MM.1S (cell line): Measurements from ENCODE around the gene CNKSR3.

Experiments used
- DNase-seq: peaks from one replicate; pipeline ENCODE4 v3.0.0-alpha.2; 2015
- H2AFZ ChIP-seq: fragments of 300-600 bp; sonication (generic); 2 replicates; pipeline ENCODE4 v1.6.0; 2016; ENCODE audit warnings: antibody characterized with exemption, low read length
- H3F3A ChIP-seq: fragments of 300-600 bp; sonication (generic); 2 replicates; pipeline ENCODE4 v1.6.1; 2016; ENCODE audit warnings: mild to moderate bottlenecking, antibody characterized with exemption, low read length, moderate library complexity, mixed read lengths; ENCODE audit not compliant: insufficient read depth
- H3K27ac ChIP-seq: fragments of 300-600 bp; sonication (generic); 2 replicates; pipeline ENCODE4 v1.5.1; 2016; ENCODE audit warnings: mild to moderate bottlenecking, low read length
- H3K27me3 ChIP-seq: fragments of 300-600 bp; sonication (generic); replicated peaks from 2 replicates; pipeline ENCODE4 v1.6.0; 2016; ENCODE audit warnings: low read length; ENCODE audit not compliant: insufficient read depth
- H3K36me3 ChIP-seq: fragments of 300-600 bp; sonication (generic); replicated peaks from 2 replicates; pipeline ENCODE4 v1.6.1; 2016; ENCODE audit warnings: mild to moderate bottlenecking, low read length, mixed read lengths; ENCODE audit not compliant: insufficient read depth
- H3K4me1 ChIP-seq: fragments of 300-600 bp; sonication (generic); 2 replicates; pipeline ENCODE4 v1.6.1; 2016; ENCODE audit warnings: low read length, mixed read lengths
- H3K4me2 ChIP-seq: fragments of 300-600 bp; sonication (generic); 2 replicates; pipeline ENCODE4 v1.6.0; 2016; ENCODE audit warnings: low read depth, low read length
- H3K4me3 ChIP-seq: fragments of 300-600 bp; sonication (generic); 2 replicates; pipeline ENCODE4 v1.5.1; 2016; ENCODE audit warnings: low read length, mixed read lengths
- H3K79me2 ChIP-seq: fragments of 300-600 bp; sonication (generic); 2 replicates; pipeline ENCODE4 v1.6.1; 2016; ENCODE audit warnings: mixed run types, low read length, mixed read lengths
- H3K9ac ChIP-seq: fragments of 300-600 bp; sonication (generic); 2 replicates; pipeline ENCODE4 v1.6.1; 2016; ENCODE audit warnings: low read length, mixed read lengths
- H3K9me2 ChIP-seq: fragments of 300-600 bp; sonication (generic); replicated peaks from 2 replicates; pipeline ENCODE4 v1.6.1; 2016; ENCODE audit warnings: mild to moderate bottlenecking, low read length, mixed read lengths; ENCODE audit not compliant: insufficient read depth
- H3K9me3 ChIP-seq: fragments of 300-600 bp; sonication (generic); replicated peaks from 2 replicates; pipeline ENCODE4 v1.6.1; 2016; ENCODE audit warnings: mild to moderate bottlenecking, low read length, mixed read lengths; ENCODE audit not compliant: insufficient read depth
- H4K20me1 ChIP-seq: fragments of 300-600 bp; sonication (generic); 2 replicates; pipeline ENCODE4 v1.6.1; 2016; ENCODE audit warnings: mild to moderate bottlenecking, low read length, moderate library complexity, mixed read lengths; ENCODE audit not compliant: insufficient read depth
- EZH2 ChIP-seq: fragments of 300-600 bp; sonication (generic); optimal IDR thresholded peaks from 2 replicates; pipeline ENCODE3; 2017; ENCODE audit warnings: low read depth, mild to moderate bottlenecking, antibody characterized with exemption, low read length, mixed read lengths
- EZH2phosphoT487 ChIP-seq: fragments of 300-600 bp; sonication (generic); IDR thresholded peaks from 2 replicates; pipeline ENCODE4 v1.6.1; 2018; ENCODE audit warnings: antibody characterized with exemption, low read length
- TF ChIP-seq, protein P1 (sequence below): fragments of 300-600 bp; sonication (generic); IDR thresholded peaks from 2 replicates; pipeline ENCODE4 v1.5.1; 2016; ENCODE audit warnings: antibody characterized with exemption, low read length, mixed read lengths

The CNKSR3 gene

DNA sequence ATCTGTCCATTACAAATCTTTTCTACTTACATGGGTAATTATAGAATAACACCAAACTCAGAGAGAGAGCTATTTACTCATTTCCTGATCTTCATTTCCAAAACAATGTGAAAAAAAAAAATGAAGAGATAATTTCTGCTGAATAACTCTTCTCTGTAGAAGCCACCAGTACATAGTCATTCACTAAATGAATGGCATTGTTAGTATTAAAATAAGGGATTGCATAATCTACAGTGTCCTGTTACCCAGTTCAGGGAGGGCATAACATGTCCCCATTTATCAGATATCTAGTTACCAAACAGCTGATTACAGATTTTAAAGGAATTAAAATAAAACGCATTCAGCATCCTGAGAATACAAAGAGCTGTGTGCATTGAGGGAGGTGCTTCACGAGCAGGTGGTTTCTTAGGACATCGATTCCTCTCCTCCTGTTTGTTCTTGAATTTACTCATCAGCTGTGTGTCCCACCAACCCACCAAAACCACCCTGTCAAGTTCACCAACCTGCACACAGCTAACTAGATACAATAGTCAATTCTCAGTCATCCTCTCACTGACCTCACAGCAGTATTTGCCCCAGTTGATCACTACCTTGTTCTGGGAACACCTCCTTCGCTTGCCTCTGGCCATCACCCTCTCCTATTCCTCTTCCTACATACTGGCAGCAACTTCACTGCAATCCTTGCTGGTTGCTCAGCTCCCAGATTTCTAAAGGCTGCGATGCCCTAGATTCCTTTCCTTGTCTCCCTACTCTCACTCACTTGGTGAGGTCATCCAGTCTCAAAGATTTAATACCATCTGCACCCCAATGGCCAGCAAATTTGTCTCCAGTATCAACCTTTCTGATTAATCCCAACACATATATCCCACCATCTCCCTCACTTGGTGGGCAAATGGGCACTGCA is 18.7 kb downstream of the CNKSR3 start:
- Histone ChIP-seq H3F3A (no peaks in the 10 kb centered on the region), H4K20me1 (no peaks in the 10 kb centered on the region), H3K4me2 (no peak overlapping the region), H2AFZ (no peak overlapping the region), H3K9ac (no peak overlapping the region), H3K27ac (no peak overlapping the region), H3K4me1 (no peaks in the 10 kb centered on the region), H3K36me3 (no peaks in the 10 kb centered on the region), H3K9me2 (no peaks in the 10 kb centered on the region), H3K27me3 (no peaks in the 10 kb centered on the region), H3K79me2 (no peaks in the 10 kb centered on the region), H3K9me3 (no peaks in the 10 kb centered on the region), H3K4me3 (no peak overlapping the region)
- DNase-seq: no peak
- TF ChIP-seq EZH2 (no peak), EZH2phosphoT487 (no peak)
- TF ChIP-seq, protein P1, sequence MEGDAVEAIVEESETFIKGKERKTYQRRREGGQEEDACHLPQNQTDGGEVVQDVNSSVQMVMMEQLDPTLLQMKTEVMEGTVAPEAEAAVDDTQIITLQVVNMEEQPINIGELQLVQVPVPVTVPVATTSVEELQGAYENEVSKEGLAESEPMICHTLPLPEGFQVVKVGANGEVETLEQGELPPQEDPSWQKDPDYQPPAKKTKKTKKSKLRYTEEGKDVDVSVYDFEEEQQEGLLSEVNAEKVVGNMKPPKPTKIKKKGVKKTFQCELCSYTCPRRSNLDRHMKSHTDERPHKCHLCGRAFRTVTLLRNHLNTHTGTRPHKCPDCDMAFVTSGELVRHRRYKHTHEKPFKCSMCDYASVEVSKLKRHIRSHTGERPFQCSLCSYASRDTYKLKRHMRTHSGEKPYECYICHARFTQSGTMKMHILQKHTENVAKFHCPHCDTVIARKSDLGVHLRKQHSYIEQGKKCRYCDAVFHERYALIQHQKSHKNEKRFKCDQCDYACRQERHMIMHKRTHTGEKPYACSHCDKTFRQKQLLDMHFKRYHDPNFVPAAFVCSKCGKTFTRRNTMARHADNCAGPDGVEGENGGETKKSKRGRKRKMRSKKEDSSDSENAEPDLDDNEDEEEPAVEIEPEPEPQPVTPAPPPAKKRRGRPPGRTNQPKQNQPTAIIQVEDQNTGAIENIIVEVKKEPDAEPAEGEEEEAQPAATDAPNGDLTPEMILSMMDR: no peak

DNA sequence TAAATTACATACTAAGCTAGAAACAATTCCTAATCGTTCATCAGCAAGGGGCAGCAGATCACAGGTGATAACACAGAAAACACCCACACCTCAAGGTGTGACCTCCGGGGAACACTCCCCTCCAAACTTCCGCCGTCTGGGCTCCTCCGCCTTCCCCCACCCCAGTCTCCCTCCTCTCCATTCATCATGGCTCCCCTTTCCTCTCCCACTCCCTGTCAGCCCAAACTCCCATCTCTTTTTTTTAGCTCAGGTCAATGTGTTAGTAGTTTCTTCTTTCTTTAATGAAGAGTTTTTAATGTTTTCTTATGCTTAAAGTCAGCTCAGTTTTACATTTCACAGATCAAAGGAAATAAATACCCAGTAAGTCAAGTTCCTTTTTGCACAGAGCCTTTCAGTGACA is 20.7 kb downstream of the CNKSR3 start:
- Histone ChIP-seq H3K36me3 (no peaks in the 10 kb centered on the region), H3K9me3 (no peaks in the 10 kb centered on the region), H3K4me1 (no peaks in the 10 kb centered on the region), H3K27me3 (no peaks in the 10 kb centered on the region), H3K27ac (no peak overlapping the region), H3K9me2 (no peaks in the 10 kb centered on the region), H2AFZ (no peak overlapping the region), H3K4me3 (no peak overlapping the region), H3K79me2 (no peaks in the 10 kb centered on the region), H3F3A (no peaks in the 10 kb centered on the region), H3K4me2 (no peak overlapping the region), H3K9ac (no peak overlapping the region), H4K20me1 (no peaks in the 10 kb centered on the region)
- TF ChIP-seq EZH2 (no peak), EZH2phosphoT487 (no peak)
- TF ChIP-seq, protein P1: no peak
- no peak for DNase-seq

DNA sequence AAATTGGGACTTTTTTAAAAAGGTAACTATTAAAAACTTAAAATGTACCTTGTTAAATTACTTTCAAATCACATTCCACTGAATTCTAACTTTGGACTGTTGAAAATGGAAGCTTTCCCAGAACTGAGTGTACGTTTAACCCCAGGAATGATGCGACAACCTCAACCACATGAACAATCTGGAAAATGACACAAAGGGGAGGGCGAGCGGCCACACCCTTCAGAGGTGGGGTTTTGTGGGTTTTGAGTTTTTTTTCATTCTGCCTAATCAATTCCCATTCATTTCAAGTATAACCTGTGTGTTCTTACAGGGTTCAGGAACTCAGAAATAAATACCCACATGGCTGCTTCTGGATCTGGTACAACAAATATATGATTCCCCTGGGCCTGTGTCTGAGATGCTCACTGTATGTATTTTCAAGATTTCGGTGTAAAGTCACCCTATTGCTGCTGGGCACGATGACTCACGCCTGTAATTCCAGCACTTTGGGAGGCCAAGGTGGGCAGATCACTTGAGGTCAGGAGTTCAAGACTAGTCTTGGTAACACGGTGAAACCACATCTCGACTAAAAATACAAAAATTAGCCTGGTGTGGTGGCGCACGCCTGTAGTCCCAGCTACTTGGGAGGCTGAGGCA is 21.6 kb downstream of the CNKSR3 start:
- Histone ChIP-seq H3K36me3 (no peaks in the 10 kb centered on the region), H3K4me2 (no peak overlapping the region), H3F3A (no peaks in the 10 kb centered on the region), H3K9ac (no peak overlapping the region), H3K9me3 (no peaks in the 10 kb centered on the region), H3K27me3 (no peaks in the 10 kb centered on the region), H3K4me3 (no peak overlapping the region), H3K4me1 (no peaks in the 10 kb centered on the region), H2AFZ (no peak overlapping the region), H4K20me1 (no peaks in the 10 kb centered on the region), H3K79me2 (no peaks in the 10 kb centered on the region), H3K9me2 (no peaks in the 10 kb centered on the region), H3K27ac (no peak overlapping the region)
- no peak for DNase-seq
- TF ChIP-seq, protein P1: no peak
- TF ChIP-seq EZH2phosphoT487 (no peak), EZH2 (no peak)
